Gastrocnemius medialis (tissue), 4 donors: ENCODE measurements around the gene DPYD. TPM values are rescaled to one million over a fixed set of nuclear protein-coding genes. Genes with fewer than 3 reads are reported as not detected.

Experiments
- ATAC-seq, 2 donors: fragments of 150-250 bp; one replicate each; pipeline ENCODE4 v1.9.1; 2016
- DNase-seq, 2 donors: peaks; one replicate each; pipeline ENCODE4 v3.0.0-alpha.2; 2019
- H3K27ac ChIP-seq, 4 donors: fragments of 200-600 bp; sonication (generic); 1 replicate in 1 of 4; 2 replicates in 3 of 4; pipeline ENCODE4 v1.5.1; 2016 to 2018; ENCODE audit warnings: mild to moderate bottlenecking in 2 of 4, moderate library complexity in 1 of 4
- H3K27me3 ChIP-seq, 3 donors: fragments of 200-600 bp; sonication (generic) in 2 of 3; 1 replicate in 1 of 3; 2 replicates in 2 of 3; pipeline versions ENCODE4 v1.5.1 to v1.6.0; 2016 to 2019; ENCODE audit warnings: mild to moderate bottlenecking in 1 of 3, moderate library complexity in 1 of 3
- H3K36me3 ChIP-seq, 2 donors: fragments of 200-600 bp; sonication (generic) in 1 of 2; one replicate each; pipeline ENCODE4 v1.5.1; 2017 to 2018
- H3K4me1 ChIP-seq, 2 donors: fragments of 200-600 bp; sonication (generic) in 1 of 2; one replicate each; pipeline ENCODE4 v1.5.1; 2016 to 2017; ENCODE audit warnings: mild to moderate bottlenecking in 2 of 2
- H3K4me3 ChIP-seq, 4 donors: fragments of 200-600 bp; sonication (generic) in 3 of 4; 1 replicate in 1 of 4; 2 replicates in 3 of 4; pipeline ENCODE4 v1.5.1; 2016 to 2019; ENCODE audit warnings: mild to moderate bottlenecking in 2 of 4
- H3K9me3 ChIP-seq, 3 donors: fragments of 200-600 bp; sonication (generic) in 2 of 3; 1 replicate in 1 of 3; 2 replicates in 2 of 3; pipeline ENCODE4 v1.5.1; 2016 to 2019
- POLR2A ChIP-seq, 2 donors: fragments of 450-650 bp; IDR thresholded peaks; one replicate each; pipeline ENCODE4 v1.6.1; 2017; ENCODE audit warnings: antibody characterized with exemption in 2 of 2, mild to moderate bottlenecking in 2 of 2, moderate library complexity in 2 of 2
- in situ Hi-C, 4 donors: fragments of 200-750 bp; cut with MboI; loops; one replicate each; pipeline versions ENCODE4 v1.15.0 to v1.8.0; 2017; ENCODE audit warnings: low sequenced_read_pairs in 4 of 4
- intact Hi-C: fragments of 100-400 bp; cut with DNase I; formaldehyde crosslinking; loops from one replicate; pipeline ENCODE4 v1.15.1; 2023; ENCODE audit warnings: low total_unique reads
- total RNA-seq, 4 donors: library from RNA; depleted of rRNA; stranded (reverse); fragments of >200 nt; gene quantifications; one replicate each; pipeline versions ENCODE4 v1.1.0 to v1.2.3, GENCODE V29; 2016
- TF ChIP-seq, protein P1 (sequence below), 5 experiments: fragments of 450-650 bp in 3 of 5; fragments of 200-600 bp in 2 of 5; sonication (generic) in 2 of 5; IDR thresholded peaks in 4 of 5; conservative IDR thresholded peaks in 1 of 5; 1 replicate in 4 of 5; 2 replicates in 1 of 5; pipeline ENCODE4 v1.5.1; 2016 to 2019; ENCODE audit warnings: antibody characterized with exemption in 5 of 5, mild to moderate bottlenecking in 3 of 5, moderate library complexity in 3 of 5

DPYD gene
- total RNA-seq, 4 donors from 2014 or later = 4.6 to 13.9 (median 9.1) TPM

DNA sequence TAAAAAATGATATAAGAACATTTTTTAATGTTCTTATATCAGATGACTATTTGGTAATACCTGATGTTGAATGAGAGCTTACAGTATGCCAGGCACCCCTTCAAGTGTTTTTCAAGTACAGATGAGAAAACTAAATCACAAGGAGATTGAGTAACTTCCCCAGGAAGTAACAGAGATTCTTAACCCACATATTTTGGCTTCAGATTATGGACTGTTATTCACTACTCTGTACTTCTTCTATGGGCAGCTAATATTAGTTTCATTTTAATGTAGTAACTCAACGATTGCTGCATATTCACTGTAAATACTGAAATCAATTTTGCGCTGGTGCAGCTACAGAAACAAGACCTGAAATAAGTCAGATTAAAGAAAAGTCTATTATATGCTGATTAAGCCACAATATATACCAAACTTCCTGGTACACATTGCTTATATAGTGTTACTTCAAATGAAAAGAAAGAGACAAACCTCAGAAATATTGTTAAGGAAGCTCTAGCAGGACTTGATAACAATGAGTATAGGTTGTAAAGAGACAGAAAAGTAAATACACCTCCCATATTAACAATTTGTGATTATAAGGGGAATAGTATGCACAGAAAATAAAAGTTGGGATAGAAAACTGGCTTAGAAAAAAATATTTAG lies 19.7 kb downstream of the DPYD start:
- no peaks in the 10 kb centered on the region for H3K9me3 ChIP-seq
- ATAC-seq = peak in 1 of 2 donors; percentile 64
- peaks cover 16 to 27% of the 10 kb centered on the region in 2 donors for H3K4me1 ChIP-seq
- intact Hi-C loops (no loop called here), in situ Hi-C loops (no loop called here)
- peak overlapping the region in 1 of 4 donors; percentile 43 for H3K27ac ChIP-seq
- no peak for DNase-seq
- no peak for TF ChIP-seq POLR2A (IDR thresholded peaks at IDR 0.05)
- TF ChIP-seq, protein P1, sequence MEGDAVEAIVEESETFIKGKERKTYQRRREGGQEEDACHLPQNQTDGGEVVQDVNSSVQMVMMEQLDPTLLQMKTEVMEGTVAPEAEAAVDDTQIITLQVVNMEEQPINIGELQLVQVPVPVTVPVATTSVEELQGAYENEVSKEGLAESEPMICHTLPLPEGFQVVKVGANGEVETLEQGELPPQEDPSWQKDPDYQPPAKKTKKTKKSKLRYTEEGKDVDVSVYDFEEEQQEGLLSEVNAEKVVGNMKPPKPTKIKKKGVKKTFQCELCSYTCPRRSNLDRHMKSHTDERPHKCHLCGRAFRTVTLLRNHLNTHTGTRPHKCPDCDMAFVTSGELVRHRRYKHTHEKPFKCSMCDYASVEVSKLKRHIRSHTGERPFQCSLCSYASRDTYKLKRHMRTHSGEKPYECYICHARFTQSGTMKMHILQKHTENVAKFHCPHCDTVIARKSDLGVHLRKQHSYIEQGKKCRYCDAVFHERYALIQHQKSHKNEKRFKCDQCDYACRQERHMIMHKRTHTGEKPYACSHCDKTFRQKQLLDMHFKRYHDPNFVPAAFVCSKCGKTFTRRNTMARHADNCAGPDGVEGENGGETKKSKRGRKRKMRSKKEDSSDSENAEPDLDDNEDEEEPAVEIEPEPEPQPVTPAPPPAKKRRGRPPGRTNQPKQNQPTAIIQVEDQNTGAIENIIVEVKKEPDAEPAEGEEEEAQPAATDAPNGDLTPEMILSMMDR (IDR thresholded peaks at IDR 0.05 in 4 of 5, conservative IDR thresholded peaks at IDR 0.05 in 1 of 5) = no peak
- peak overlapping the region in 1 of 4 donors; percentile 43 for H3K4me3 ChIP-seq
- H3K36me3 ChIP-seq = no peaks in the 10 kb centered on the region
- H3K27me3 ChIP-seq = no peaks in the 10 kb centered on the region

GRCh38 chr1:97898948-97899347 lies 21.9 kb downstream of the DPYD start:
- peaks cover 9 to 23% of the 10 kb centered on the region in 2 donors for H3K4me1 ChIP-seq
- ATAC-seq = no peak
- no peaks in the 10 kb centered on the region for H3K27me3 ChIP-seq
- intact Hi-C loops = no loop called here
- no peaks in the 10 kb centered on the region for H3K36me3 ChIP-seq
- in situ Hi-C loops = no loop called here
- H3K9me3 ChIP-seq = no peaks in the 10 kb centered on the region
- H3K27ac ChIP-seq = no peak overlapping the region
- no peak for DNase-seq
- H3K4me3 ChIP-seq = no peak overlapping the region
- no peak for TF ChIP-seq POLR2A (IDR thresholded peaks at IDR 0.05)
- TF ChIP-seq, protein P1 (IDR thresholded peaks at IDR 0.05 in 4 of 5, conservative IDR thresholded peaks at IDR 0.05 in 1 of 5) = no peak

DNA sequence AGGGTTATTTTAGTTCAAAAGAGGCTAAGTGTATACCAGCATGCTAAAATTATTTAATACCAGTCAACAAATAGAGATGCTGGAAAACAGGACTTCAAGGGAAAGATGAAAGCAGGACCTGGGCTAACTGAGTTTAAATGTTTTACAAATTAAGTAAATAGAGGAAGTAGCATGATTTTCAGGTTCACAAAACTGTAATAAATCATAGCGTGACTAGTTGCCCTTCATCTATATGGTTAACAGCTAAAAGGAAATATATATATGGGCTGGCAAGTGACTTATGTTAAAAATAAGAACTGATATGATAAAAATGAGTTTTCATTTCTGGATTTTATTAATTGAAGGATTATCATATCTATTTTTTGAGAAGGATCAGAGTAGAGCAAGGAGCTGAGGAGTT lies 25.6 kb downstream of the DPYD start:
- TF ChIP-seq POLR2A (IDR thresholded peaks at IDR 0.05) = no peak
- TF ChIP-seq, protein P1 (IDR thresholded peaks at IDR 0.05 in 4 of 5, conservative IDR thresholded peaks at IDR 0.05 in 1 of 5) = no peak
- Histone ChIP-seq H3K4me3 (no peak overlapping the region), H3K4me1 (peaks cover 0 to 7% of the 10 kb centered on the region in 2 donors), H3K27ac (no peak overlapping the region), H3K9me3 (no peaks in the 10 kb centered on the region), H3K36me3 (no peaks in the 10 kb centered on the region), H3K27me3 (no peaks in the 10 kb centered on the region)
- intact Hi-C loops = no loop called here
- ATAC-seq (no peak), DNase-seq (no peak)
- in situ Hi-C loops = no loop called here

DNA sequence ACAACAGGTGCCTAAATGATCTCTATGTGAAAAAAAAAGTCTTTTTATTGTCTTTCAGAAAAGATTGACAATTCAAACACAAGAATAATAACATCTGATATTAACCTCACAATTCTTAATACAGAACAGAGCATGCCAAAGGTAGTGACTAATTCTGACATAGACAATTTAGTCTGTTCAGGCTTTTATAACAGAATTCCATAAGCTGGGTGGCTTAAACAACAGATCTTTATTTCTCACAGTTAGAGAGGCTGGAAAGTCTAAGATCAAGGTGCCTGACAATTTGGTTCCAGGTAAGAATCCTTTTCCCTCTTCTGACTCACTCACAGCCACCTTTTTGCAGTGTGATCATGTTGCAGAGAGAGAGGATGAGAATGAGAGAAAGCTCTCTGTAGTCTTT lies 27.0 kb downstream of the DPYD start:
- Histone ChIP-seq H3K9me3 (no peaks in the 10 kb centered on the region), H3K27me3 (no peaks in the 10 kb centered on the region), H3K4me3 (no peak overlapping the region), H3K27ac (no peak overlapping the region), H3K36me3 (no peaks in the 10 kb centered on the region), H3K4me1 (peaks cover 0 to 6% of the 10 kb centered on the region in 2 donors)
- in situ Hi-C loops = no loop called here
- TF ChIP-seq POLR2A (IDR thresholded peaks at IDR 0.05) = no peak
- TF ChIP-seq, protein P1 (IDR thresholded peaks at IDR 0.05 in 4 of 5, conservative IDR thresholded peaks at IDR 0.05 in 1 of 5) = no peak
- no peak for ATAC-seq
- intact Hi-C loops = no loop called here
- DNase-seq = no peak

- peaks cover 0 to 5% (median 0%) of the 10 kb centered on the region in 3 donors for H3K9me3 ChIP-seq
- H3K4me3 ChIP-seq = no peak overlapping the region
- intact Hi-C loops = no loop called here
- peaks cover 0 to 9% of the 10 kb centered on the region in 2 donors for H3K36me3 ChIP-seq
- TF ChIP-seq POLR2A (IDR thresholded peaks at IDR 0.05) = no peak
- TF ChIP-seq, protein P1 (IDR thresholded peaks at IDR 0.05 in 4 of 5, conservative IDR thresholded peaks at IDR 0.05 in 1 of 5) = no peak
- ATAC-seq (no peak), DNase-seq (no peak)
- in situ Hi-C loops = no loop called here
- no peaks in the 10 kb centered on the region for H3K27me3 ChIP-seq
- no peak overlapping the region for H3K27ac ChIP-seq
- H3K4me1 ChIP-seq = peaks cover 0 to 4% of the 10 kb centered on the region in 2 donors
These were observed 34.6 kb downstream of the DPYD start for GRCh38 chr1:97886199-97886598.
